Measurements from ENCODE around the gene SELENOT.
A peak's percentile ranks its signal among the peaks of the same experiment; 100 is the strongest.

The SELENOT gene, protein sequence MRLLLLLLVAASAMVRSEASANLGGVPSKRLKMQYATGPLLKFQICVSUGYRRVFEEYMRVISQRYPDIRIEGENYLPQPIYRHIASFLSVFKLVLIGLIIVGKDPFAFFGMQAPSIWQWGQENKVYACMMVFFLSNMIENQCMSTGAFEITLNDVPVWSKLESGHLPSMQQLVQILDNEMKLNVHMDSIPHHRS

GRCh38 chr3:150603153-150603979 lies at the start of gene SELENOT:
TSS of gene SELENOT (plus strand) at chr3:150603321. CDS start at chr3:150603363, 42 bp downstream.
- peak; percentile 51; the same call in 1 of the 2 replicates for TF ChIP-seq CTCF (conservative IDR thresholded peaks at IDR 0.05)
- H3K27ac ChIP-seq, result peak within 1 kb of the TSS; percentile 97

- no peak overlapping the region for H3K27ac ChIP-seq
- TF ChIP-seq CTCF (conservative IDR thresholded peaks at IDR 0.05), result no peak
Observed at GRCh38 chr3:150555859-150556436, 47.2 kb upstream of the SELENOT start.

- no peak overlapping the region for H3K27ac ChIP-seq
- TF ChIP-seq CTCF (conservative IDR thresholded peaks at IDR 0.05), result no peak
Observed at GRCh38 chr3:150556792-150557191, 46.3 kb upstream of the SELENOT start.

DNA sequence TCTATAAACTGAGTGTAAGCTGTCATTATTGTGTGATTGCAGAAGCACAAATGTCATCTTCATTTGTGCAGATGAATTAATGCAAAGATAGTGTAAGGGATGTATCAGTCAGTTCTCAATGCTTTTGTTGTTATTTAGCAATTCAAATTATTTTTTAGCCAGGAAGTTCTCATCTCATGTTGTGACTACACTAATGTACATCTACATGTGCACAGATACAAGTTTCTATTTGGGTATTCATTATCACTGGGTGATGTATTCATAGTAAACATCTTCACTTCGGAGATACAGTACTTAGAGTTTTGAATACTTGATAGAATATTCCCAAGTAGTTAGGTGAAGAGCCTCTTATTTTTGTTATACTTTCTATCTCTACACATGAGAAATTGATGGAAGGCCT lies 45.4 kb upstream of the SELENOT start:
- TF ChIP-seq CTCF (conservative IDR thresholded peaks at IDR 0.05), result no peak
- H3K27ac ChIP-seq, result no peak overlapping the region

GRCh38 chr3:150564243-150564642 lies 38.9 kb upstream of the SELENOT start:
- H3K27ac ChIP-seq, result no peak overlapping the region
- no peak for TF ChIP-seq CTCF (conservative IDR thresholded peaks at IDR 0.05)

- no peak for TF ChIP-seq CTCF (conservative IDR thresholded peaks at IDR 0.05)
- no peak overlapping the region for H3K27ac ChIP-seq
Observed at GRCh38 chr3:150567328-150567727, 35.8 kb upstream of the SELENOT start.

DNA sequence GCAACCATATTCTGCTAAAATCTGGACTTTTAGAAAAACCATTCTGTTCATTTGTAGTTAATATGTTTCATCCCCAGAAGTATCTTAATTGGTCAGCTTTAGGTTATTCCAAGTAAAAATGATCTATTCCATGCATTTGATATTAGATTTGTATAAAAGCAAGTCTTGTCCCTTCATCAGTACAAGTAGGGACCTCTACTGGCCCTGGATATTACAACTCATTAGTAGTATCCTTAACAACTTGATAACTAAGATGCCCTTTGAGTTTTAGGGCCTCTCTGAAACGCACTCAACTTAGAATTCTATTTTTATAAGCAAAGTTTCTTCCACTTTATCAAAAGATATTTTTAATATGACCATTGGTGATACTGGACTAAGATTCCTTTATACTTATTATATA lies 25.3 kb upstream of the SELENOT start:
- peak; percentile 20; the same call in 1 of the 2 replicates for TF ChIP-seq CTCF (conservative IDR thresholded peaks at IDR 0.05)
- no peak overlapping the region for H3K27ac ChIP-seq
